H1 (cell line): ENCODE data around the gene SH3BGRL. TPM values are rescaled to one million over a fixed set of nuclear protein-coding genes. Genes with fewer than 3 reads are reported as not detected.

Source experiments
- CTCF ChIA-PET: fragments of 300-600 bp; sonication (Branson Sonifier 250); formaldehyde crosslinking; loops from one replicate; lab custom pipeline; 2021; ENCODE audit not compliant: partially characterized antibody; lab: Charles Lee
- POLR2A ChIA-PET: fragments of 300-600 bp; sonication (Branson Sonifier 250); formaldehyde crosslinking; loops from one replicate; lab custom pipeline; 2021; ENCODE audit warnings: inconsistent platforms; ENCODE audit not compliant: partially characterized antibody; lab: Charles Lee
- DNase-seq, 2 experiments: peaks; one replicate each; pipeline versions ENCODE4 v3.0.0 to v3.0.0-alpha.2; 2010 to 2022; ENCODE audit warnings: low spot score in 2 of 2, low read depth in 1 of 2, mixed read lengths in 1 of 2
- FAIRE-seq: peaks from 2 replicates; lab custom pipeline; 2011; peaks lifted over from hg19 to GRCh38; lab: Jason Lieb, UNC
- H2AFZ ChIP-seq: 2 replicates; pipeline ENCODE4 v1.8.1; 2012; ENCODE audit warnings: low read length, inconsistent platforms
- H2AK5ac ChIP-seq: 2 replicates; pipeline ENCODE4 v1.6.1; 2013; ENCODE audit warnings: low read depth, low read length
- H2BK120ac ChIP-seq: replicated peaks from 2 replicates; pipeline ENCODE3; 2013; ENCODE audit warnings: low read depth, low read length, inconsistent platforms
- H2BK12ac ChIP-seq: 2 replicates; pipeline ENCODE4 v1.6.1; 2013; ENCODE audit warnings: low read depth, low read length
- H2BK15ac ChIP-seq: 2 replicates; pipeline ENCODE4 v1.6.1; 2013; ENCODE audit warnings: low read length
- H2BK20ac ChIP-seq: 2 replicates; pipeline ENCODE4 v1.6.1; 2013; ENCODE audit warnings: low read length
- H2BK5ac ChIP-seq: 2 replicates; pipeline ENCODE4 v1.6.1; 2013; ENCODE audit warnings: low read depth, low read length
- H3K14ac ChIP-seq: 2 replicates; pipeline ENCODE4 v1.6.1; 2013; ENCODE audit warnings: inconsistent platforms; ENCODE audit not compliant: insufficient read length
- H3K18ac ChIP-seq: 2 replicates; pipeline ENCODE4 v1.6.1; 2013; ENCODE audit warnings: low read length; ENCODE audit errors: extremely low read depth
- H3K23ac ChIP-seq: 2 replicates; pipeline ENCODE4 v1.6.1; 2013; ENCODE audit warnings: inconsistent platforms; ENCODE audit not compliant: insufficient read length
- H3K23me2 ChIP-seq: 2 replicates; pipeline ENCODE4 v1.6.1; 2013; ENCODE audit warnings: low read depth, low read length
- H3K27ac ChIP-seq: 2 replicates; pipeline ENCODE4 v1.6.1; 2011; ENCODE audit warnings: low read depth, low read length, inconsistent platforms
- H3K27me3 ChIP-seq, 4 experiments: replicated peaks in 1 of 4; 1 replicate in 1 of 4; 2 replicates in 3 of 4; pipeline versions ENCODE4 v1.6.1 to v1.8.1; 2011 to 2013; ENCODE audit warnings: low read length in 3 of 4, mild to moderate bottlenecking in 3 of 4, inconsistent platforms in 2 of 4, mixed read lengths in 2 of 4, moderate library complexity in 1 of 4; ENCODE audit not compliant: control insufficient read depth in 3 of 4, insufficient read depth in 3 of 4; ENCODE audit errors: extremely low read depth in 1 of 4
- H3K36me3 ChIP-seq, 4 experiments: 2 replicates each; pipeline versions ENCODE4 v1.6.1 to v1.8.1; 2011 to 2013; ENCODE audit warnings: mild to moderate bottlenecking in 4 of 4, low read length in 3 of 4, moderate library complexity in 2 of 4, control low read depth in 1 of 4, inconsistent platforms in 1 of 4; ENCODE audit not compliant: insufficient read depth in 4 of 4, control insufficient read depth in 2 of 4
- H3K4ac ChIP-seq: replicated peaks from 2 replicates; pipeline ENCODE3; 2013; ENCODE audit warnings: low read length, low read depth, mixed read lengths, inconsistent platforms; ENCODE audit not compliant: insufficient read length
- H3K4me1 ChIP-seq, 4 experiments: replicated peaks in 1 of 4; 1 replicate in 1 of 4; 2 replicates in 3 of 4; pipeline versions ENCODE4 v1.6.1 to v1.8.1; 2011 to 2013; ENCODE audit warnings: low read length in 3 of 4, inconsistent platforms in 2 of 4, mixed read lengths in 1 of 4; ENCODE audit not compliant: insufficient read depth in 4 of 4, control insufficient read depth in 3 of 4
- H3K4me2 ChIP-seq, 2 experiments: 2 replicates each; pipeline versions ENCODE4 v1.6.1 to v1.8.1; 2011 to 2013; ENCODE audit warnings: low read depth in 2 of 2, low read length in 2 of 2, control low read depth in 1 of 2, inconsistent platforms in 1 of 2, mild to moderate bottlenecking in 1 of 2; ENCODE audit not compliant: insufficient read depth in 1 of 2
- H3K4me3 ChIP-seq, 4 experiments: fragments of 200-600, 300-600 bp in 1 of 4; sonication (generic), shearing (Covaris generic), sonication (Bioruptor Twin) in 1 of 4; 2 replicates each; pipeline versions ENCODE4 v1.5.1 to v1.8.1; 2011 to 2016; ENCODE audit warnings: low read length in 4 of 4, low read depth in 3 of 4, control low read depth in 2 of 4, inconsistent platforms in 2 of 4, mild to moderate bottlenecking in 2 of 4, mixed read lengths in 1 of 4, moderate library complexity in 1 of 4; ENCODE audit not compliant: insufficient read depth in 2 of 4; ENCODE audit errors: extremely low read depth in 1 of 4
- H3K56ac ChIP-seq: replicated peaks from 2 replicates; pipeline ENCODE3; 2013; ENCODE audit warnings: low read depth, mild to moderate bottlenecking, mixed read lengths, low read length, inconsistent platforms; ENCODE audit not compliant: insufficient read length
- H3K79me1 ChIP-seq: 2 replicates; pipeline ENCODE4 v1.6.1; 2013; ENCODE audit warnings: low read depth, low read length, control low read depth
- H3K79me2 ChIP-seq, 2 experiments: 2 replicates each; pipeline versions ENCODE4 v1.6.1 to v1.8.1; 2012 to 2013; ENCODE audit warnings: low read length in 2 of 2, mild to moderate bottlenecking in 2 of 2, inconsistent platforms in 1 of 2; ENCODE audit not compliant: insufficient read depth in 2 of 2, control insufficient read depth in 1 of 2
- H3K9ac ChIP-seq, 4 experiments: replicated peaks in 1 of 4; 1 replicate in 1 of 4; 2 replicates in 3 of 4; pipeline versions ENCODE4 v1.6.1 to v1.8.1; 2011 to 2013; ENCODE audit warnings: low read depth in 3 of 4, low read length in 3 of 4, control low read depth in 2 of 4, mild to moderate bottlenecking in 2 of 4, moderate library complexity in 2 of 4, inconsistent platforms in 1 of 4; ENCODE audit errors: extremely low read depth in 1 of 4
- H3K9me3 ChIP-seq, 2 experiments: 2 replicates each; pipeline versions ENCODE4 v1.6.1 to v1.8.1; 2012 to 2013; ENCODE audit warnings: mild to moderate bottlenecking in 2 of 2, moderate library complexity in 2 of 2, control low read depth in 1 of 2, inconsistent platforms in 1 of 2, low read depth in 1 of 2, low read length in 1 of 2, mixed read lengths in 1 of 2; ENCODE audit not compliant: insufficient read depth in 2 of 2
- H4K20me1 ChIP-seq, 2 experiments: replicated peaks in 1 of 2; 2 replicates each; pipeline versions ENCODE3 to v1.8.1; 2011 to 2013; ENCODE audit warnings: inconsistent platforms in 2 of 2, low read length in 2 of 2, mild to moderate bottlenecking in 1 of 2; ENCODE audit not compliant: insufficient read depth in 2 of 2, control insufficient read depth in 1 of 2
- H4K5ac ChIP-seq: 2 replicates; pipeline ENCODE4 v1.6.1; 2013; ENCODE audit warnings: low read length, low read depth, mixed read lengths, inconsistent platforms; ENCODE audit not compliant: insufficient read length
- H4K8ac ChIP-seq: 2 replicates; pipeline ENCODE4 v1.8.0; 2013; ENCODE audit warnings: mild to moderate bottlenecking, moderate library complexity, low read length, inconsistent platforms; ENCODE audit not compliant: insufficient read depth; ENCODE audit errors: extremely low read depth
- H4K91ac ChIP-seq: replicated peaks from 2 replicates; pipeline ENCODE3; 2013; ENCODE audit warnings: low read length, mixed read lengths, inconsistent platforms; ENCODE audit not compliant: insufficient read length
- CTCF ChIP-seq, 3 experiments: IDR thresholded peaks; 1 replicate in 2 of 3; 2 replicates in 1 of 3; pipeline versions ENCODE4 v1.5.1 to v1.6.1; 2011; ENCODE audit warnings: low read length in 3 of 3, mild to moderate bottlenecking in 3 of 3, inconsistent platforms in 2 of 3, low read depth in 1 of 3, moderate library complexity in 1 of 3; ENCODE audit not compliant: insufficient read depth in 1 of 3; ENCODE audit errors: control extremely low read depth in 1 of 3
- RAD21 ChIP-seq, 2 experiments: IDR thresholded peaks in 1 of 2; conservative IDR thresholded peaks in 1 of 2; 2 replicates each; pipeline ENCODE4 v1.6.1; 2011; ENCODE audit warnings: low read depth in 2 of 2, low read length in 2 of 2, improper control_type of control experiment in 1 of 2, inconsistent platforms in 1 of 2, mild to moderate bottlenecking in 1 of 2, moderate library complexity in 1 of 2
- SIRT6 ChIP-seq: IDR thresholded peaks from one replicate; pipeline ENCODE4 v1.7.1; 2012; ENCODE audit warnings: low read length, inconsistent platforms
- WGBS, 2 experiments: shearing (Covaris generic) in 1 of 2; methylation state at CpG; one replicate each; pipeline versions ENCODE4 v1.1.6 to v1.1.7; 2013 to 2015; ENCODE audit warnings: low lambda C conversion rate in 2 of 2, mixed read lengths in 2 of 2, inconsistent platforms in 1 of 2, low coverage in 1 of 2, missing lambda C conversion rate in 1 of 2; ENCODE audit not compliant: insufficient replicate concordance in 2 of 2, insufficient coverage in 1 of 2, insufficient read length in 1 of 2; ENCODE audit errors: extremely low coverage in 1 of 2, missing lambda C conversion rate in 1 of 2; 5-methylcytosine and 5-hydroxymethylcytosine counted together
- polyA plus RNA-seq, 7 experiments: library from polyadenylated mRNA; depleted of rRNA in 3 of 7; stranded (reverse) in 5 of 7; unstranded in 2 of 7; fragments of >200 nt in 5 of 7; fragments of 200-250 nt in 2 of 7; gene quantifications; 1 replicate in 5 of 7; 2 replicates in 1 of 7; 4 replicates in 1 of 7; pipeline versions ENCODE4 v1.2.1 to v1.2.3, GENCODE V29; 2011 to 2013; ENCODE audit warnings: missing spikeins in 2 of 7, mixed read lengths in 2 of 7
- total RNA-seq: library from RNA; stranded (reverse); fragmentation: NEBNext Ultra II Directional; extraction: Animal tissue kit (Norgen Biotek cat#: 25700); gene quantifications from 2 replicates; pipeline ENCODE4 v1.2.1, GENCODE V29; 2021

SH3BGRL gene
- total and polyA plus RNA-seq, 2 of the 8 experiments (the other 6 are each of a cell fraction or from before 2014, with no cell fraction given) = 36.3 to 49.6 TPM

GRCh38 chrX:81280148-81280547 is 78.2 kb downstream of the SH3BGRL start:
- DNase-seq = peak in 1 of 2 experiments; percentile 51

More at GRCh38 chrX:81280148-81280547, 78.2 kb downstream of the SH3BGRL start:
- Histone ChIP-seq H3K27ac (no peak overlapping the region), H4K91ac (no peak overlapping the region), H3K56ac (no peak overlapping the region), H4K8ac (no peak overlapping the region), H2BK20ac (no peak overlapping the region), H3K4me1 (no peaks in the 10 kb centered on the region), H2AK5ac (no peak overlapping the region), H3K27me3 (no peaks in the 10 kb centered on the region), H2BK15ac (no peak overlapping the region), H3K9ac (no peak overlapping the region), H3K23me2 (no peaks in the 10 kb centered on the region), H3K9me3 (no peaks in the 10 kb centered on the region), H4K5ac (no peak overlapping the region), H2BK120ac (no peak overlapping the region), H2AFZ (no peak overlapping the region), H2BK5ac (no peak overlapping the region), H3K36me3 (no peaks in the 10 kb centered on the region), H3K79me1 (no peaks in the 10 kb centered on the region), H3K4me2 (no peak overlapping the region), H3K4me3 (no peak overlapping the region), H3K23ac (no peak overlapping the region), H4K20me1 (no peaks in the 10 kb centered on the region), H3K14ac (no peak overlapping the region), H3K79me2 (no peaks in the 10 kb centered on the region), H2BK12ac (no peak overlapping the region), H3K4ac (no peak overlapping the region), H3K18ac (no peak overlapping the region; the same call in 1 of the 2 replicates)
- WGBS, 2 experiments = 69% methylated on average over 7 of the region's 8 CpGs; no CpG with 5 or more reads in 1 of the 2 experiments
- CTCF ChIA-PET = interaction anchor here (0.9 to 2.5 kb wide), 7 partner anchors 9 to 397 kb away, joined by 3 to 9 read pairs (median 5); no protein-coding TSS in a partner anchor
- no peak for FAIRE-seq
- TF ChIP-seq CTCF (IDR thresholded peaks at IDR 0.05; ENCODE audit: control extremely low read depth in 1 of 3, insufficient read depth in 1 of 3, low read depth in 1 of 3, low read length in 3 of 3) (peak; percentile 15 to 34 (median 27); a peak in 3 of 4 replicates), SIRT6 (no peak), RAD21 (IDR thresholded peaks at IDR 0.05 in 1 of 2, conservative IDR thresholded peaks at IDR 0.05 in 1 of 2; ENCODE audit: low read depth in 2 of 2, low read length in 2 of 2) (peak; percentile 20 to 39; a peak in 2 of 4 replicates)
- POLR2A ChIA-PET = interaction anchor here (0.9 kb wide), 1 partner anchor 10 kb away, joined by 3 read pairs; no protein-coding TSS in a partner anchor
